ENCODE results near the gene ARHGAP45. TPM values are rescaled to one million over a fixed set of nuclear protein-coding genes. Genes with fewer than 3 reads are reported as not detected.

ARHGAP45 gene
- total and polyA plus RNA-seq, 12 donors, result 1.6 to 75.4 (median 30.9) TPM

DNA sequence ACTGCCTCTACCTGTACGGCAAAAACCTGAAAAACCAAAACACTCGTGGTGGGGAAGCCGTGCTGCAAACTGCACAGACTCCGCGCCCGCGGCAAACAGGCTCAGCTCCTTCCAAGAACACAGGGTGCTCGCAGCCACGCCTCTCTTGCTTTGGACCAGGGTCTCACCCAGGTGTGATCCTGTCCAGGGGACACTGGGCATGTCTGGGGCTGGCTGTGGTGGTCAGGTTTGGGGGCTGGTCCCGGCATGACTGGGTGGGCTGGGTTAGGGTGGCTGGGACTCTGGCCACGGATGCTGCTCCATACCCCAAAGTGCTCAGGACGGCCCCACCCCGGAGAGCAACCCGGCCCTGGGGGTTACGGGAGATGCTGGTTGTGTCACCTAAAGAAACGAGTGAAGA is 50.7 kb downstream of the ARHGAP45 start:
- DNase-seq, result no peak
- no peak overlapping the region for H3K27ac ChIP-seq
- no peaks in the 10 kb centered on the region for H3K9me3 ChIP-seq (replicated peaks in 1 of 3)
- H3K36me3 ChIP-seq (replicated peaks in 1 of 2), result peaks cover 0 to 98% of the 10 kb centered on the region in 2 donors
- H3K4me1 ChIP-seq (replicated peaks in 1 of 2), result peaks cover 10 to 16% of the 10 kb centered on the region in 2 donors
- no peaks in the 10 kb centered on the region for H3K27me3 ChIP-seq
- no peak overlapping the region for H3K4me3 ChIP-seq
- intact Hi-C loops (cut with DNase I), result no loop called here
- WGBS, 4 donors, result 94 to 97% (median 95%) methylated on average over 9 to 16 of the region's 16 CpGs
- TF ChIP-seq POLR2A (IDR thresholded peaks at IDR 0.05), result no peak
- TF ChIP-seq, protein P1, sequence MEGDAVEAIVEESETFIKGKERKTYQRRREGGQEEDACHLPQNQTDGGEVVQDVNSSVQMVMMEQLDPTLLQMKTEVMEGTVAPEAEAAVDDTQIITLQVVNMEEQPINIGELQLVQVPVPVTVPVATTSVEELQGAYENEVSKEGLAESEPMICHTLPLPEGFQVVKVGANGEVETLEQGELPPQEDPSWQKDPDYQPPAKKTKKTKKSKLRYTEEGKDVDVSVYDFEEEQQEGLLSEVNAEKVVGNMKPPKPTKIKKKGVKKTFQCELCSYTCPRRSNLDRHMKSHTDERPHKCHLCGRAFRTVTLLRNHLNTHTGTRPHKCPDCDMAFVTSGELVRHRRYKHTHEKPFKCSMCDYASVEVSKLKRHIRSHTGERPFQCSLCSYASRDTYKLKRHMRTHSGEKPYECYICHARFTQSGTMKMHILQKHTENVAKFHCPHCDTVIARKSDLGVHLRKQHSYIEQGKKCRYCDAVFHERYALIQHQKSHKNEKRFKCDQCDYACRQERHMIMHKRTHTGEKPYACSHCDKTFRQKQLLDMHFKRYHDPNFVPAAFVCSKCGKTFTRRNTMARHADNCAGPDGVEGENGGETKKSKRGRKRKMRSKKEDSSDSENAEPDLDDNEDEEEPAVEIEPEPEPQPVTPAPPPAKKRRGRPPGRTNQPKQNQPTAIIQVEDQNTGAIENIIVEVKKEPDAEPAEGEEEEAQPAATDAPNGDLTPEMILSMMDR (IDR thresholded peaks at IDR 0.05), result no peak

DNA sequence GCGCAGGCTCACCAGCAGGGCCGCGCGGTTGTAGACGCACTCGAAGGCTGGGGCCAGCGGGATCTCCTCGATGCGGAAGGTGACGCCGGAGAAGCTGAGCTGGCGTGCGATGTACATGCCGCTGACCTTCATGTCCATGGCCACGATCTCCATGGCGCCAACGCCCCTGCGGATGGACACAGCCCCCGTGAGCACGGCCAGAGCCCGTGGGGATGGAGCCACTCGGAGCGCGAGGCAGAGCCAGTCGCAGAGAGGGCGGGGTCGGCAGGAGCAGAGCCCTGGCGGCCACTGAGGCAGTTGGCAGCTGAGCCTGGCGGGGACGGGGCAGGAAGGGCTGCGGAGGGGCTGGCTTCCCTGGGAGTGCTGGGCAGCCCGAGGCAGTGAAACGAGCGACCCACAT is 52.0 kb downstream of the ARHGAP45 start:
- H3K4me3 ChIP-seq, result no peak overlapping the region
- peak in 1 of 7 donors; percentile 25 for DNase-seq
- H3K9me3 ChIP-seq (replicated peaks in 1 of 3), result no peaks in the 10 kb centered on the region
- H3K27me3 ChIP-seq, result no peaks in the 10 kb centered on the region
- intact Hi-C loops (cut with DNase I), result no loop called here
- WGBS, 4 donors, result 93 to 95% (median 94%) methylated on average over 26 to 34 of the region's 34 CpGs
- H3K4me1 ChIP-seq (replicated peaks in 1 of 2), result peaks cover 0 to 8% of the 10 kb centered on the region in 2 donors
- H3K36me3 ChIP-seq (replicated peaks in 1 of 2), result peaks cover 0 to 100% of the 10 kb centered on the region in 2 donors
- no peak overlapping the region for H3K27ac ChIP-seq
- TF ChIP-seq, protein P1 (IDR thresholded peaks at IDR 0.05), result no peak
- no peak for TF ChIP-seq POLR2A (IDR thresholded peaks at IDR 0.05)

DNA sequence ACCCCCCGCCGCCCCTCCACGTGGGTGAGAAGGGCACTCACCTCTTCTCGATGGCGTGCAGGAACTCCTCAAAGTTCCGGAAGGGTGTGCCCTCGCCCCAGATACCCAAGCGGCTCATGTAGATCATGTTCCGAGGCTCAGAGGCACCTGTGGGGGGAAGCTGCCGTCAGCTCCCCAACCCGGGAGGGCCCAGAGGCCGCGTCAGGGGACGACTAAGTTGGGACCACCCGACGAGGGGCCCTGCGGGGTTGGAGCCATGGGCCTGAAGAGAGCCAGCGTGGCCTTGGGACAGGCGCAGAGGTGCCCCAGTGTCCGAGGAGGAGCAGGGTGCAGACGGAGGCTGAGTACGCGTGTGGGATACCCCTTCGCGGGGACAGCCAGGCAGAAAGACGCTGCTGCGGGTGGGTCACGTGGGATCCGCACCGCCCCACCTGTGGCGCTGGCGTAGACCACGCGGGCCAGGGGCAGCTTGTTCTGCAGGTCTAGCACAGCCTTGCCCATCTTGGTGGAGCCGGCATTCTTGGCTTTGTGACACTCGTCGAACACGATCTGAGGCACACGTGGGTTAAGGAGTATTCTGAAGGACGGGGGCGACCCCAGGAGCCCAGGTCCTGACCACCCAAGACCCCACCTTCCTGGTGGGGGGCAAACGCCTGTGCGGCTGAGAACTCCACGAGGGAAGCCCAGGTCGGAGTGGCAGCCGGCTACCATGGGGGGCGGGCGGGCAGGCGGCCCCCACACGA is 52.7 kb downstream of the ARHGAP45 start:
- H3K27ac ChIP-seq, result no peak overlapping the region
- H3K27me3 ChIP-seq, result no peaks in the 10 kb centered on the region
- TF ChIP-seq, protein P1 (IDR thresholded peaks at IDR 0.05), result no peak
- TF ChIP-seq POLR2A (IDR thresholded peaks at IDR 0.05), result no peak
- no peaks in the 10 kb centered on the region for H3K9me3 ChIP-seq (replicated peaks in 1 of 3)
- H3K4me1 ChIP-seq (replicated peaks in 1 of 2), result peaks cover 0 to 5% of the 10 kb centered on the region in 2 donors
- peak in 1 of 7 donors; percentile 22 for DNase-seq
- 88 to 92% (median 90%) methylated on average over 33 to 50 of the region's 50 CpGs for WGBS, 4 donors
- no peak overlapping the region for H3K4me3 ChIP-seq
- intact Hi-C loops (cut with DNase I), result loop anchor here in 1 of 2 donors (5.0 kb wide), 1 partner anchor 73 kb away; no protein-coding TSS in a partner anchor
- H3K36me3 ChIP-seq (replicated peaks in 1 of 2), result peaks cover 0 to 100% of the 10 kb centered on the region in 2 donors

DNA sequence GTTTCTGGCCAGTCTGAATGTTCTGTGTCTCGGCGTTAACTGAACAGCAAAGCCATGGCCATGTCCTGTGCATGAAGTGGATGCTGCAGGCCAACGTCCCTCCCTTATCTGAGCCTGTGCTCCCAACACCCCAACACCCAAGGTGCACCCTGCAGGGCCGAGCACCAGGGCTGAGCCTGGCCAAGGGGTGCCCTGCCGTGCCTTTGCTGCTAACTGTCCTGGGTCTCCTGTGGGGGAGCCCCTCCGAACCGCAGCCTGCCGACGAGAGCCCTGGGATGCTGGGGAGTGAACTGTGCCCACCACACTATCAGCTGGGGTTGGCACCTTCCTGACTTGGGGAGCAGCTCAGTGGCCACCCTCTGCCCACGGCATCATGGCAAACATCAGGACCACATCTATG is 54.4 kb downstream of the ARHGAP45 start:
- no peaks in the 10 kb centered on the region for H3K27me3 ChIP-seq
- no peak for TF ChIP-seq POLR2A (IDR thresholded peaks at IDR 0.05)
- TF ChIP-seq, protein P1 (IDR thresholded peaks at IDR 0.05), result no peak
- 82 to 97% (median 95%) methylated on average over 5 to 10 of the region's 10 CpGs for WGBS, 4 donors
- no peaks in the 10 kb centered on the region for H3K9me3 ChIP-seq (replicated peaks in 1 of 3)
- H3K27ac ChIP-seq, result no peak overlapping the region
- DNase-seq, result peak in 1 of 7 donors; percentile 15
- no peak overlapping the region for H3K4me3 ChIP-seq
- peaks cover 0 to 12% of the 10 kb centered on the region in 2 donors for H3K4me1 ChIP-seq (replicated peaks in 1 of 2)
- peaks cover 0 to 98% of the 10 kb centered on the region in 2 donors for H3K36me3 ChIP-seq (replicated peaks in 1 of 2)
- intact Hi-C loops (cut with DNase I), result loop anchor here in 1 of 2 donors (5.0 kb wide), 1 partner anchor 71 kb away; no protein-coding TSS in a partner anchor
